Measurements from ENCODE around the gene COPG1.

DNA sequence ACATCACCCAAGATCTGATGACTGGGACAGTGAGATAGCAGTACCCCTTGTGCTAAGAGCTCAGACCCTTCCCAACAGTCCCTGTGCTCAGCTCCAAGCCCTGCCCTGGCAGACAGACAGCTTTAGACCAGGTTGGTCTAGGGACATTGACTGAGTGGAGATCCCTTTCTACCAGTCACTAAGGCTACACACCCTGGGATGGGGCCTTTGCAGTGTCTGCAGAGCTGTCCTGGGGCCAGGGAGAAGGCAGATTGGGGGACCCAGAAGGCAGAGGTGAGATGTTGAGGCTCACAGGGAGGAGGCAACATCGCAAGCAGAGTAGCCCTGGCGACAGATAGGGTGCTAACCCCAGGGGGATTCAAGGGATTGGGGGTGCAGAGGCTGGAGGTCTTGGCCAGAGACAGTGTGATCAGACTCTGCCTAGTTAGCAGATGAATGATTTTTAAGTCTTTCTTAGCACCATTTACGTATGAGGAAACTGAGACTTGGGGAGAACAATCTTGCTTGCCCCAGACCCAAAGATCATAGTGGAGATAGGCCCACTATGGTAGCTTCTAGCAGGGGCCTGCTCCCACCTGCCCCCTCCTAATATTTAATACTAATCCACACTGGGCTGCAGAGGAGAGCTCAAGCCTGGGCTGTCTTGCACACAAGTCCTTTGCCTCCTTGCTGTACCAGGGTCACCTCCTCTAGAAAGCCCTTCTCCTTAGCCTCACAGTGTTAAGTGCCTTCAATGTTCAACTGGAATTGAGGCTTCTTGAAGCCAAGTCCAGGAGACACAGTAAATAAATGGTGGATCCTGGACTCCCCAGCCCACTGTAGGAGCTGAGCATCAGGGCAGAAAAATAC, 61.9 kb downstream of the COPG1 start:
- TF ChIP-seq POLR2A (IDR thresholded peaks at IDR 0.05; ENCODE audit: low read length) (no peak), GATA1 (IDR thresholded peaks at IDR 0.05; ENCODE audit: low read depth, low read length) (no peak)

All from erythroblast (primary cell).